ENCODE data around the gene NALCN.

- TF ChIP-seq, protein P1, sequence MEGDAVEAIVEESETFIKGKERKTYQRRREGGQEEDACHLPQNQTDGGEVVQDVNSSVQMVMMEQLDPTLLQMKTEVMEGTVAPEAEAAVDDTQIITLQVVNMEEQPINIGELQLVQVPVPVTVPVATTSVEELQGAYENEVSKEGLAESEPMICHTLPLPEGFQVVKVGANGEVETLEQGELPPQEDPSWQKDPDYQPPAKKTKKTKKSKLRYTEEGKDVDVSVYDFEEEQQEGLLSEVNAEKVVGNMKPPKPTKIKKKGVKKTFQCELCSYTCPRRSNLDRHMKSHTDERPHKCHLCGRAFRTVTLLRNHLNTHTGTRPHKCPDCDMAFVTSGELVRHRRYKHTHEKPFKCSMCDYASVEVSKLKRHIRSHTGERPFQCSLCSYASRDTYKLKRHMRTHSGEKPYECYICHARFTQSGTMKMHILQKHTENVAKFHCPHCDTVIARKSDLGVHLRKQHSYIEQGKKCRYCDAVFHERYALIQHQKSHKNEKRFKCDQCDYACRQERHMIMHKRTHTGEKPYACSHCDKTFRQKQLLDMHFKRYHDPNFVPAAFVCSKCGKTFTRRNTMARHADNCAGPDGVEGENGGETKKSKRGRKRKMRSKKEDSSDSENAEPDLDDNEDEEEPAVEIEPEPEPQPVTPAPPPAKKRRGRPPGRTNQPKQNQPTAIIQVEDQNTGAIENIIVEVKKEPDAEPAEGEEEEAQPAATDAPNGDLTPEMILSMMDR (IDR thresholded peaks at IDR 0.05) = no peak
- TF ChIP-seq POLR2A (IDR thresholded peaks at IDR 0.05) = no peak
Observed at GRCh38 chr13:101123028-101123427, 293.3 kb downstream of the NALCN start.

All from lower leg skin (tissue), 3 donors.